ENCODE data around the gene ZBTB1.
"Not testable (repeated sequence)": the region's sequence is repeated elsewhere in the genome, so short reads cannot be mapped to it uniquely, and the experiment has no call there.

Gene ZBTB1

GRCh38 chr14:64536488-64537245 lies 32.1 kb downstream of the ZBTB1 start:
- no peak for DNase-seq

GRCh38 chr14:64540208-64541202 lies 35.9 kb downstream of the ZBTB1 start, which contains the start of gene HSPA2:
HSPA2 (plus strand) TSS chr14:64540741; CDS start chr14:64540850, 109 bp downstream.
- peak; percentile 97 for DNase-seq

- DNase-seq: no peak
Measured at GRCh38 chr14:64541261-64541971, 36.8 kb downstream of the ZBTB1 start.

- DNase-seq: no peak
Measured at GRCh38 chr14:64541972-64542835, 37.6 kb downstream of the ZBTB1 start.

GRCh38 chr14:64542836-64543201 lies 38.2 kb downstream of the ZBTB1 start:
- DNase-seq: no peak

GRCh38 chr14:64544607-64545312 lies 40.2 kb downstream of the ZBTB1 start:
- DNase-seq: no peak

DNA sequence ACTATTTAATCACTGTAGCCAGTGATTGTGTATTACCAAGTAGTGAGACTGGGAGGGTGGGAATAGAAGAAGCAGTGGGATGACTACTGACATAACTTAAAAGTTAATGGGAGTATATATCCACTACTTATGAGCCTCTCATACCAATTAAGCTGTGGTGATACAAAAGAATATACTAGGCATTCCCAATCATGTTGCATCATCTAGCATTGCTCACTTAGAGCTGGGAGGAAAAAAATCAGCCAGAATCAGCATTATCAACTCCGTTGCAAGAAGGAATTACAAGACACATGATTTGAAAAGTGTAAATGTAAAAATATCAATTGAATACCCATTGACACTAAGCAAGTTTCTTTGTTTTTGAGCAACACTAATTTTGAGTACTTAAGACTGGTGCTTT lies 44.4 kb downstream of the ZBTB1 start:
- DNase-seq: no peak

- DNase-seq: peak; percentile 55
Measured at GRCh38 chr14:64549791-64550620, 45.4 kb downstream of the ZBTB1 start, which contains the start of gene PPP1R36. PPP1R36 (plus strand) TSS chr14:64549961; CDS start chr14:64549998, 37 bp downstream.

- no peak for DNase-seq
Measured at GRCh38 chr14:64550621-64551333, 46.2 kb downstream of the ZBTB1 start.

DNA sequence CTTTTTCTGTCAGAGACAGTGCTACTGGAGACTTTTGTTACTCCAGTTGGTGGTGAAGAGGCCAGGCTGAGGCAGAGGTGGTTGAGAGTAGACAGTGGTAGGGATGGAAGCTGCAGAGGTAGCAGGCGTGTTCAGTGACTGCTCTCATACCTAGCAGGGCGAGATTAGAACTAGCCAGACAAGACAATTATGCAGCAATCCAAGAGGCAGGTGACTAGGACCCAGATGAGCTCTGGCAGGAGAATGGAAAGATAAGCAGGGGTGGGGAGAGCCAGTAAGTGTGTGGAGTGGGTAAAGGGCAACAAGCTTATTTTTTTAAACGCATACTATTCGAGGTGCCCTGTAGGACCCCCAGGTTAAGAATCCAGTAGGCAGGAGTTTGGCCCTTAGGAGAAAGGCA lies 50.0 kb downstream of the ZBTB1 start:
- no peak for DNase-seq

DNA sequence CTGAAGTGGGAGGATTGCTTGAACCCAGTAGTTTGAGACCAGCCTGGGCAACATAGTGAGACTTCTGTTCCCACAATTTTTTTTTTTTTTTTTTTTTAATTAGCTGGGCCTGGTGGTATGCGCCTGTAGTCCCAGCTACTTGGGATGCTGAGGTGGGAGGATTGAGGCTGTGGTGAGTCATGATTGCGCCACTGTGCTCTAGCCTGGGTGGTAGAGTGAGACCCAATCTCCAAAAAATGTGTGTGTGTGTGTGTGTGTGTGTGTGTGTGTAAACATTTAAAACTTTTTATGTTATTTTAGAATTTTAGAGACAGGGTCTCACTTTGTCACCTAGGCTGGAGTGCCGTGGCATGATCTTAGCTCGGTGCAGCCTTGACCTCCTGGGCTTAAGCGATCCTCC lies 52.0 kb downstream of the ZBTB1 start:
- DNase-seq: no peak

DNA sequence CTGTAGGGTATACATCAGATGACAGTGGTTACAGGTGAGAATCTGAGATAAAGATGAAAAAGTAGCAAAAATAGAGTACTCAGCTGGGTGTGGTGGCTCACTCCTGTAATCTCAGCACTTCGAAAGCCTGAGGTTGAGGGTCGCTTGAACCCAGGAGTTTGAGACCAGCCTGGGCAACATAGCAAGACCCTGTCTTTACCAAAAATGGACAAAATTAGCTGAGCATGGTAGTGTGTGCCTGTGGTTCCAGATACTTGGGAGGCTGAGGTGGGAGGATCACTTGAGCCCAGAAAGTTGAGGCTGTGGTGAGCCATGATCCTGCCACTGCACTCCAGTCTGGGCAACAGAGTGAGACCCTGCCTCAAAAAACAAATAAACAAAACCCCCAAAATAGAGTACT lies 53.6 kb downstream of the ZBTB1 start:
- DNase-seq: not testable (repeated sequence)

DNA sequence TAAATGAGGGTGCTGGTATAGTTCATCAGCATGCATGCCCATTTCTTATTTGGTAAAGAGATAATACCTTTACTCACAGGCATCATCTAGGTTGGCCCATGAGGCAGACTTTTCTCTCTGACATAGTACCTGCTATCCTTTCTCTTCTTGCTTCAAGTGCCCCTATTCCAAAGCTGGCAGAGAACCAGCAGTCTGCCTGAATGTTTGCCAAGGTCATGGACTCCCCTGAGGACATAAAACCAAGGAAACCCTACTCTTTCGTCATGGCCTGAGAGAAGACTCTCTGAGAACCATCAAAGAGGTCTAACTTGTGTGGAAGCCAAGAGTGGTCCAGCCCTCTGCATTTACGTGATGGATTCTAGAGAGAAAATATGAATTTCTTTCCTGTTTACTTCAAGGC lies 57.1 kb downstream of the ZBTB1 start:
- no peak for DNase-seq

DNA sequence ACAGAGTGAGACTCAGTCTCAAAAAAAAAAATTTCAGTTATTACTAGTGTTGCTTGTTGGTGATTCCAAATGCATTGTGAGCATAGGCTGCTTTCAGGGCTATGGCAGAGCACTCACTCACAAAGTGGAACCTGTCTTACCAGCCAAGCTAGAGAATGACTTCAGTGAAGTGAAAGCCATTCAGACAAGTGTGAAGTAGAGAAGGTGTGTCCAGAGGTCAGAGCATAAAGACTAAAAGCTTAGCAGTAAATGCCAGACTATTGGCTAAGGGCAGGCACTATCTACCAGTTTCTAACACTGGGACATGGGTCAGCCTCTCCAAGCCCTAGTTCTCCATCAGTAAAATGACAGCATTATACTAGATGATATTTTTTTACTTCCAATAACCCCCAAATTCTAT lies 57.9 kb downstream of the ZBTB1 start:
- DNase-seq: no peak

DNA sequence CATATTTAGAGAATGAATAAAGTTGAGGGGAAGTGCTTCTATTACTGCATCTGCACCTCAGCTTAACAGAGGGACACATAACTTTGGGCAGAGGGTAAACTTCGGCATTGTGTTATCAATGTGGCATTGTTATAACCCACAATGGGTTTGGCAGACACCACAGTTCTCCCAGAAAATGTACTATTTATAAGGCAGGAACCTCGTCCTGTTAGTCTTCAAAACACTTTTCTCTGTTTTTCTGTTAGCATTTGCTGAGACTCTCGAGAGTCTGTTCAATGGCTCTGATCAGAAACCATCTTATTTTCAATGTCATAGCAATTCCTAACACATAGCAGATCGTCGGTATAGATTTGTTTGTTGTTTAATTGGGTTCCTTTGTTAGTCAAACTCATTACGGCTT lies 59.1 kb downstream of the ZBTB1 start:
- no peak for DNase-seq

GRCh38 chr14:64566651-64567122 lies 62.1 kb downstream of the ZBTB1 start:
- DNase-seq: no peak

- no peak for DNase-seq
Measured at GRCh38 chr14:64569138-64569631, 64.6 kb downstream of the ZBTB1 start.

- not testable (repeated sequence) for DNase-seq
Measured at GRCh38 chr14:64569646-64570045, 65.1 kb downstream of the ZBTB1 start.

DNA sequence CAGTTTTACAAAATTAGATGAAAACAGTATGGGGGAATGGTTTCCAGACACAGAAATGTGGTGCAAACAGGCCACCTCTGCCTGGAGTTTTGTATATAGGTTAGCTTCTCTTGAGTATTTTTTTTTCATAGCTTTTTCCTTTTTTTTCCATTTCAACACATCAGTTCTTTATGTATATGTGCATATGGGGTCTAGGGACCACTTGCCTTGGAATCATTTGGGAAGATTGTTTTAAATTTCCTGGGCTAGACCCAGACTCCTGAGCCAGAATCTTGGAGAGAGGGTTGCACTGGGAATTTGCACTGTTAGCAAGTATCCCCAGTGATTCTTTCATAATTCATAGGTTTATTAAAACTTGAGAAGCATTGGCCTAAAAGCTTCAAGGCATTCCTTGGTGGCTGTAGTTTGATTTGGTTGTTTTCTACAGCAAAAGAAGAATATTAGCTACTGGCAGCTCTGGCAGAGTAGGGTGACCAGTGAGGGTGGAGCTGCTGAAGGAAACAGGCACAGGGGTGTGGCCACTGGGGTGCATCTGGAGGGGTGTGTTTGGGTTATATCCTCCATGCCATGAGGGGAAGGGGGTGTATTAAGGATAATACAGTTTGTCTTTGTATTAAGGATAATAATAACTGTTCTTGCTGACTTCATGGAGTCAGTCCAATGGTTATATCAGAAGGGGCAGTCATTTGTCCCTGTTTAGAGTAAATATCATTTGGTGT lies 68.0 kb downstream of the ZBTB1 start:
- DNase-seq: no peak

Measured in 8988T (cell line).